NCI-H2029 (cell line): Measurements from ENCODE around the gene C1orf35.
A peak's percentile ranks its signal among the peaks of the same experiment; 100 is the strongest.
"Not testable (repeated sequence)": the region's sequence is repeated elsewhere in the genome, so short reads cannot be mapped to it uniquely, and the experiment has no call there.

ENCODE experiments used
- DNase-seq: peaks from one replicate; lab custom pipeline; 2025; lab: John Stamatoyannopoulos, UW

The C1orf35 gene

DNA sequence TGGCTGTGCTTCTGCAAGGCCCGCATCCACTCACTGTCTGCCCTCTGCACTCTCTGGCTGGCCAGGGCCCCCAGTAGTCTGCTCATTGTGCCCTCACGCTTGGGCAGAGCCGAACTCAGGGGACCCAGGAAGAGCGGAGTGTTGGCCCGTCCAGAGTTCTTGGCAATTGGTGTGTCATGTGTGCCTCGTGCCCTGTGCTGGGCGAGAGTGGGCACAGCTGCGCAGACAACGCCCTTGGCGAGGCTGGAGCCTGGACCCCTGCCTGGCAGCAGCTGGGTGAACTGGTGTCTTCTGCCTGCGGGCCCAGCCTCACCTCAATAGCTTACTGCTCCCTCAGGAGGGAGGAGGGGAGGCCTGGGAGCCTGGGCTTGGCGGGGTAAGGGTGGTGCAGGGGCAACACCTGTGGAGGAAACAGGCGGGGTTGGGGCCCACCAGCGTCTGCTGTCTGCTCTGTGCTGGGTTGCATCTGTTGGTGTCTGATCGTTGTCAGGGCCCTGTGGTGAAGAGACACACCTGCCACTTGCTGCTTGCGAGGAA is 39.1 kb upstream of the C1orf35 start:
- DNase-seq, result no peak

DNA sequence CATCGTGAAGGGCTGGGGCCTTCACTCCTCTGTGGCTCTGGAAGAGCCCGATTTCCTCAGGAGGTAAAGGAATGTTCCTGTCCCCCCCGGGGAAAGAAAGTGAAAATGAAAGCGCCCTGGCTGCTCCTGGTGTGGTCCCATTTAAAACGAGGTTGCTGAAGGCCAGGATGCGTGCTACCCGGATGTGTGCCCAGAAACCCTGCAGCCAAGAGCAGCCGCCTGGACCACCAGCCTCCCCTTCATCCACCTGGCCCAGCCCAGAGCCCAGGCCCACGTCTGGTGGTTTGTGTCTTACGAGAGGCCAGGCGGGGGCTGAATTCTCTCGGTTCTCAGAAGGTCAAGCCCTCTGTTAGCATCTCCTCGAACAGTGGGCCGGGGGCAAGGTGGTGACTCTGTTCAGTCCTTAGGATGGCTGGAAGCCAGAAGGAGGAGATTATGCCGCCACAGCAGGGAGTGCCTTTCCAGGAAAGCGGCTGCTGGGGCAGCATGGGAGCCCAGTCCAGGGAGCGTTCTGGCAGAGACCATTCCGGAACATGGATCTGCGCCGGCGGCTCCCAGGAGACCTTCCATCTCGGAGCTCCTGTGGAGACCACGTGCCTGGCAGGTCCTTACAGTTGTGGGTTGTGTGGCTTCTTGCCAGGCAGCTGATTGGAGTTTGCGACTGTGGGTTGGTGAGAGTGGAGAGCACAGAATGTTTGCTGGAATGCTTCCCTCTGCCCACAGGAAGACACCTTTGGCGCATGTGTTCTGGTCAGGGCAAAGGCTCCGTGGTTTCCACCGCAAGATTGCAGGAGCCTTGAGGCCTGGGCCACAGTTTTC is 38.3 kb upstream of the C1orf35 start:
- DNase-seq, result no peak

DNA sequence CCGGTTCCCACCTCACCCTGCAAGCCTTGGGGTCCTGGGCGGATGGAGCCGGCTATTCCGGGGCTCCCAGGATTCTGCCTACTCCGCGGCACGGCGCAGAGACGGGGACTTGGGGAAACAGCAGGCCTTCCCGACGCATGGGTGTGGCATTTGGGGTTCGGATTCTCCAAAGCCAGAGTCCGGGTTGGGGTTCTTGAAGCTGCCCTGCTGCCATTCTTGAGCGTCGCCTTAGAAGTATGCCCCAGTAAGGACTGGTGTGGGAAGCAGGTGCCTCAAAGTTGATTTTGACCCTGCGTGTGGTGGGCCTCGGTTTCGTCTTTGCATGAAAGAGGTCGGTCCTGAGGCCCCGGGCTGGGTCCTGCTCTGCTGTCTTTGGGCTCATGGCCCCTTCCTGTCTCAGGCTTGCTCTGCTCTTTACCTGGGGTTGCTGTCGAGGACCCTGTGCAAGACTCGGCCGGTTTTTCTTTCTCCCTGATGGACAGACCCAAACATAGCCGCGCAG is 37.6 kb upstream of the C1orf35 start:
- no peak for DNase-seq

DNA sequence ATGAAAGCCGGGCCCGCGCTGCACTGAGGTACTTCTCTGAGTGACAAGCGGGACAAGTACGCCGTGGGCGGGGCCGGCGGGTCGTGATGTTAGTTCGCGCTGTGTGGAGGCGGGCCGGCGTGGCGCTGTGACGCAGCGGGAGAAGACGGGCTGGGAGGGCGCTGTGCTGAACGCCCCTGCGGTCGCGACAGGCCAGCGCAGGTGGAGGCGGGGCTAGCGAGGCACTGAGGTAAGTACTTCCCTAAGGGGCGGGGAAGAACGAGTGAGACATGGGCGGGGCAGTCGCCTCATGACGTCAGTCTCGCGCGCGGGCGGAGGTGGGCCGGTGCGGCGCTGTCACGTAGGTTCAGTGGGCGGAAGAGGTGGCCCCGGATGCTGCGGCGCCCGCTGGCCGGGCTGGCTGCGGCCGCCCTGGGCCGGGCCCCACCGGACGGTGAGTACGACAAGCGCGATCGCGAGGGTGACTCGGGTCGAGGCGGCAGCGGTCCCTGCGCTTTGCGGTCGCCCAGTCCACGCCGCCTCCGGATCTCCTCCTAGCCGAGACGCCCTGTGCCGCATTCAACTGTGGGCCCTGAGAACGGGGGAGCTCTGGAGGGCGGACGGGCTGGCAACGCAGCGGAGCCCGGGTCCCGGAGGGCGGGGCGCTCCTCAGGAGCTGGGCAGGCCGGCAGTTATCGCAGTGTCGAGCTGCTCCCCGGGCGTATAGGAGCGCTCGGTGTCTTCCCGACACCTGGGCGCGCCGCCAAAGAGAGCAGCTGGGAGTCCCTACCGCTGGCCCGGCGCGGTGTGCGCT is 37.0 kb upstream of the C1orf35 start, which contains the start of gene GUK1:
GUK1 (plus strand) TSS at position 349 of the 793 bp plus-strand sequence; CDS start at position 373, 24 bp downstream.
- peak; percentile 97 for DNase-seq

DNA sequence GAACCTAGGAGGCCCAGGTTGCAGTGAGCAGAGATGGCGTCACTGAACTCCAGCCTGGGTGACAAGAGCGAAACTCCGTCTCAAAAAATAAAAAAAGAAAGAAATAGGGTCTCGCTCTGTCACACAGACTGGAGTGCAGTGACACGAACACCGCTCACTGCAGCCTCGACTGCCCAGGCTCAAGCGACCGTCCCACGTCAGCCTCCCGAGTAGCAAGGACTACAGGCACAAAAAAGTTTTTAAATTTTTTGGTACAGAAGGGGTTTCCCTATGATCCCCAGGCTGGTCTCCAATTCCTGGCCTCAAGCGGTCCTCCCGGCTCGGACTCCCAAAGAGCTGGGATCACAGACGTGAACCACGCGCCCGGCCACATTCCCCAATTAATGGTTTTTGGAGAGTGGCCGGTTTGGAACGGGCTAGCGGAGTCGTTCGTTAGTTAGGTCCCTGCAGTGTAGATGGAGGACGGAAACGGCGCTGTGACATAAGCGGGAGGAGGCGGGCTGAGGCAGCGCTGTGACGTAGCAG is 36.3 kb upstream of the C1orf35 start:
- no peak for DNase-seq

DNA sequence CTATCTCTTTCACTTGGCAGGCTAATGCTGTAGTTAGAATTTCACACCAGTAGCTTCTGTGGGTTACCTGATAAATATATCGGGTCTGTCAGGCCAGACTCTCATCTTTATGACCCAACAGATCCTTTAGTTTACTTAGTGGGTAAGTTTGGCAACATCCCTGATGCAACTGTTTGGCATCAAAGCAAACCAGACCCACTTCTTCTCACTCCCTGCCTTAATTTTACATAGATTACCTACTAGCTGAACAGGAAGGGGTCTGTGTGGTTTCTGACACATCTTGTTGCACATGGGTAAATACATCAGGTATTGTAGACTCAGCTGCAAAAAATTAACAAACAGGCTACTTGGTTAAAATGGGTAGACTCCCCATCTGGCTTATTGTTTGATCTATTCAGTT is 33.8 kb upstream of the C1orf35 start:
- DNase-seq, result no peak

DNA sequence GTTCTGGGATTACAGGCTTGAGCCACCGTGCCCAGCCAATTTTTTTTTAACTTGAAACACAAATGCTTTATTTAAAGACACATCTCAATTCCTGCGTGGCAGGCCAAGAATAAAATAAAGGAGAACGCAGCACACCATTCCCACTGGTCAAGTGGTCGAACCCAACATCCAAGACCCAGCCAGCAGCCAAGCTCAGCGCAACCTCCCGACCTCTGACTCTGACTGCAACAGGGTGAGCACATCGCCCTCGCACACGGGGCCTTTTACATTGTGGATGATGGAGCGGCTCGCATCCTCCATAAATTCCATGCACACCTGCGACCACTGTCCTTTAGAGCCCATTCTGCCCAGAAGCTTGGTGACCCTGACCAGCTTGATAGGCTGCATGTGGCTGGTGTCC is 31.5 kb upstream of the C1orf35 start:
- no peak for DNase-seq

DNA sequence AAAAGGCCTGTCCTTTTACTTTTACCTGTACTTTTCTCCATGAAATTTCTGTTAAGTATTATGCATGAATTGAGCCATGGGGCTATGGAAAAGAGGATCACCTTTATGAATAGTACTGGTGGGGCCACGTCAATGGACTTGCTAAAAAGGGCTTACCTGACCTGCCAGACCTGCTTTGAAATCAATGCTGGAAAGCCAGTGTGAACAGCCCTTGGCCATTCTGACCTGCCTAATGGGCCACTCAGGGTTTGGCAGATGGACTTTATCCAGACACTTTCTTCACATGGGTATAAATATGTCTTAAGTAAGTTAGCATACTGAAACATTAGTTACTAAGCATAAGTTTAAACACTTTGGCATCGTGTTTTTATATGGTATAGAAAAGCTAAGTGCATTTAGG is 28.6 kb upstream of the C1orf35 start:
- no peak for DNase-seq

DNA sequence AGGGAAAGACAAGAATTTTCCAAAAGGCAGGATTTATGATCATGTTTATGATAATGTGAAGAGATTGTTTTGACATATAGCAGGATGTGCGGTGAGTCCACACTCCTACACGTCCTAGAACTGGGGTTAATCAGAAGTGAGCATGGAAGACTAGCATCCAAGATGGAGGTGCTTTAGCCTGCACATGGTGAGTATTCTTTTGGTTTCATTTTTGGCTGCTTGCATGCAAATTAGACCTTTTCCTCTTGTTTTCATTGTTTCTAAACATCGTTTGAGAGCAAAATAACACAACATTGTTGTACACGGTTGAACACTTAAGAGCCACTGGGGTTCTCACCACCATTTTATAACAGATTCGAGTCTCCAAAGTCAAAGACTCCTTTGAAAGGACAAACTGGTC is 22.1 kb upstream of the C1orf35 start:
- DNase-seq, result no peak

DNA sequence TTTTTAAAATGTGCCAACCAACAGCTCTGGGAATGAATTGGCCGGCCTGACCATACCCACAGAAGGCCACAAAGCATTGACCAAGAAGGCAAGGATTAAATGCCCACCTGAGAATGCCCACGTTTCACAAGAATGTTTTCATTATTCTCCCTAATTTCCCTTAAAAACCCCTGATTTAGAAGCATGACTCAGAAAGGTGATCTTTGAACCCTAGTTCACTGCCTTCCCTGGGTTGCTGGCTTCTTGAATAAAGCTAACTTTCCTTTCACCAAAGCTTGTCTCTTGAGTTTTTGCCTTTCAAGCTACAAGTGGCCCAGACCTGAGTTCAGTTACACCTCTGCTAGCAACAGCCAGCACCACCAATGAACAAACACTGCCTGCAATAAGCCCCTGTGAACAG is 20.4 kb upstream of the C1orf35 start:
- DNase-seq, result no peak

DNA sequence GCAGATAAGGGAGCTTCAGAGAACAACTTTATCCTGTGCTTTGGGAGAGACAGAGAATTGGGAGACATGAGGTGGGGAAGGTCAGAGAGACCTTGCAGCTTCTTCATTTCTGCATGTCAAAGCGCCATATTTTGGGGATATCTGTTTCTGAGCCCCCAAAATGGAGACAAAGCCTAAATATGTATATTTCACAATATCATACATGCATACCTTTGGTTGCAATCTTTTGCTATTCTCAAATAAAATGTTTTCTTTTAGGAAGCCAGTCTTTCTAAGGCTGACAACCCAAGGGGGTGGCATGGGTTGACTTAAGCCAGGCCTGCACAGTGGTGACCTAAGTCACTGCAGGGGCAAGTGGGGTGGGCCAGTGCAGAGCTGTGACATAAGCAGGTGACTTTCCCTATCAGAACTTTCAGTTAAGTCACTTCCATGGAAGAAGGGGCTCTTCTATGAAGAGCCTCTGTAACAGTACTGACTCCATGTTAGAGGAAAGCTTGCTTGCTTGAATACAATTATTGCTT is 19.9 kb upstream of the C1orf35 start:
- no peak for DNase-seq

DNA sequence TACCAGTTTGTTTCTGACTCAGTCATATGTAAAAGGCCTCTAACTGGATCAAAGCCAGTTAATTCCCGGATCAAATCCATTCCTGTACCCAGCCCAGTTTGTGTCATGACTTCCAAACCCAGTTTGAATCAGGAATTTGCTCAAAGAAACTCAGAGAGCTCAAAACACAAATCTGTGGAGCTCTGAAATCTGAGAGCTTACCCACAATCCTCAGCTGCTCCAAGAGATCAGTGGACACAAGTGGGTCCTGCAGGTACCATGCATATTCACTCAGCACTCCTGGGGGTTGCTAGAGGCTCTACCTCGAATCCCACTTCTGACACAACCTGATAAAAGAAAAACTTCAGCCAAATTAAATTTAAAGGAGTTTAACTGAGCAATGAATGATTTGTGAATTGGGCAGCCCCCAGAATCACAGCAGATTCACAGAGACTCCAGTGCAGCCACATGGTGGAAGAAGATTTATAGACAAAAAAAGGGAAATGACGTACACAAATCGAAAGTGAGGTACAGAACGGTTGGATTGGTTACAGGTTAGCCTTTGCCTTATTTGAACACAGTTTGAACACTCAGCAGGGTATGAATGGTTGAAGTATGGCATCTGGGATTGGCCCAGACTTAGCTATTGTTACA is 17.8 kb upstream of the C1orf35 start:
- DNase-seq, result no peak

DNA sequence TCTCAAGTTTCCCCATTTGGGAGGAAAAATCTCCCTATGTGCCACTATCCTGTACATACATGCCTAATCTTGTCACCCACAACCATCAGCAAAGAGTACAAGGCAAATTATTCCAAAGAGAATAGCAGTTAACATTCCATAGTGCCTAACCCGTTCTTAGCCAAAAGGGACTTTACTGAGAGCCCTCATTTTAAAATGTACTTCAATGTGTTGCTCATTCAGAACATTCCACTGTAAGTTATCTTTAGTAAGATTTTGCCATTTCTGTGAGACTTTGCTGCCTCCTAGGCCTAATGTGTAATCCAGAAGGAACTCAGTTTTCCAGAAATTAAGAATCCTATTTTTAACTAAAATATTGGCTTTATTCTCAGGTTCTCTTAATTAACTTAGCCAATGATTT is 17.2 kb upstream of the C1orf35 start:
- no peak for DNase-seq

DNA sequence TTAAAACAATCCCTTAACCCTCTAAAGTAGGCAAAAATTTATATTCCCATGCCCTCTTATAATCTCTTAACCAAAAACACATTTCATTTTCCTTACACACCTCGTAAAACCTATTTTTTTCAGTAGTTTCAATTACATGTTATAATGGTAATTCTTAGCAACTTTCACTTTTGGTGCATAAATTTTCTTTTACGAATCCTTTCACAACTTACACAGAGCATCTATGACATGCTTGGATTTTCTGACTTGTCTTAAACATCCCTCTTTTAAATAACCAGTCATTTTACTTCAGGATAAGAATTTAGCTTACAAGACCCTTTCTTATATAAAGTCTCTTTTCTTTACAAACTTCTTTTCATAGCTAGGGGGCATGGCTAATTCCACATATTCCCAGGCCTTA is 14.9 kb upstream of the C1orf35 start:
- no peak for DNase-seq

DNA sequence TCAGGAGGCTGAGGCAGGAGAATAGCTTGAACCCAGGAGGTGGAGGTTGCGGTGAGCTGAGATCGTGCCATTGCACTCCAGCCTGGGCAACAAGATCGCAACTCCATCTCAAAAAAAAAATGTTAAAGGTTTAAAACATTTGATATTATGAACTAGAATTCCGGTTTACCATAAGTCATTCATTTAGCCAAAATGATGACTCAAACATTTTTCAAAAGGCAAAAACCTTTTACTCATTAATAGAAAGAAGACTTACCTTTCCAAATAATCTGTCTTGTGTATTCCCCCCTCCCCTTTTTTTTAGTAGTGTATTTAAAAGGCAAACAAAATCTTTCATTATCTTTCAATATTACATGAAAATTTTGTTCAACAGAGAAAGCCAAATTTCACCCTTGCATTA is 14.2 kb upstream of the C1orf35 start:
- no peak for DNase-seq

DNA sequence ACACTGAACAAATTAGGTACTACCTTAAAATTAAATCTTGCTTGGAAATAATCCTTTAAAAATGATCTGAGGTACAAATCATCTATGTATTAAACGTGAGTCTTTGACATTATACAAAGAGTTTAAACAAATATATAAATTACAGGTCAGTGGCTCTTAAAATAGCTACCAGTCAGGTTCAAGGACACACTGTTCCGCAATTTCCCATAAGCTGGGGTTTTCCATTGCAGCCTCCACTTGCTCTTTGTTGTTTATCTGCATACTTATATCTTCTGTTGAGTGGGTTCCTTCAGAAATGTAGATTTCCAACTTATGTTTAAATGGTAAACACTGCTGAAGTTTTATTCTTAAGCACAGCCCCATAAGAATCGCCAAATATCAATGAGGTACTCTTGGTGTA is 11.7 kb upstream of the C1orf35 start:
- DNase-seq, result no peak

DNA sequence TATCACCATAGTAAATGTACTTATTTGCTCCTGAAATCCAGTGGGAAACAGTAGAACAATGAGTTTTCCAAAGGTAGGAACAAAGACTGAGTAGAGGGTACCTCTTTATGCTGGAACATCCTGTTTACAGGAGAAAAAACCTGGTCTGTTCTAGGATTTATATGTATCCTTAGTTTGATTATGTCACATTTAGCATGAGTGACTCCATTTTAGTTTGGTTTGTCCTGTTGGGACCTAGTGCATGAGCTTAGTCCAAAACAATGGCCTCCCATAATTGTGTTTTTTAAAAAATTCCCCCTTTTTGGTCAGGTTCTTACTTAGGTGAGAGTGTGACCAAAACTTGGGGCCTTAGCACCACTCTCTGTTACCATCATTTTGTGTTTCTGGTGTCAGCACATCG is 9.5 kb upstream of the C1orf35 start:
- no peak for DNase-seq

DNA sequence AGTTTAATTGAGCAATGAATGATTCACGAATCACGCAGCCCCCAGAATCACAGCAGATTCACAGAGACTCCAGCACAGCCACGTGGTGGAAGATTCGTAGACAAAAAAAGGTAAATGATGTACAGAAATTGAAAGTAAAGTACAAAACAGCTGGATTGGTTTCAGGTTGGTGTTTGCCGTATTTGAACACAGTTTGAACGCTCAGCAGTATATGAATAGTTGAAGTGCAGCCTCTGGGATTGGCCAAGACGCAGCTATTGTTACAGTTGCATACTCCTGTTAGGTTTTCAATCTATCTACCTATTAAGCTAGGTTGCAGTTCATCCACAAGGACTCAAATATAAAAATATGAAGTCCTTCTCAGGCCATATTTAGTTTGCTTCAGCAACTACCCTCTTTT is 9.0 kb upstream of the C1orf35 start:
- no peak for DNase-seq

DNA sequence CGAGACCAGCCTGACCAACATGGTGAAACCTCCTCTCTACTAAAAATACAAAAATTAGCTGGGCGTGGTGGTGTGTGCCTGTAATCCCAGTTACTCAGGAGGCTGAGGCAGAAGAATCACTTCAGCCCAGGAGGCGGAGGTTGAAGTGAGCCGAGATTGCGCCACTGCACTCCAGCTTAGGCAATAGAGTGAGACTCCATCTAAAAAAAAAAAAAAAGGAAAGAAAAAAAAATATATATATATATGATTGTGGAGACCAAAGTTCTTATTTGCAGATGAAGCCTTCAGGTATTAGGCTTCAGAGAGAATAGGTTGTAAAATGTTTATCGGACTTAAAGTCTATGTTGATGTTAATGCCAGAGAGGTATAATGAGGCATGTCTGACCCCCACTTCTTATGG is 8.2 kb upstream of the C1orf35 start:
- DNase-seq, result not testable (repeated sequence)

DNA sequence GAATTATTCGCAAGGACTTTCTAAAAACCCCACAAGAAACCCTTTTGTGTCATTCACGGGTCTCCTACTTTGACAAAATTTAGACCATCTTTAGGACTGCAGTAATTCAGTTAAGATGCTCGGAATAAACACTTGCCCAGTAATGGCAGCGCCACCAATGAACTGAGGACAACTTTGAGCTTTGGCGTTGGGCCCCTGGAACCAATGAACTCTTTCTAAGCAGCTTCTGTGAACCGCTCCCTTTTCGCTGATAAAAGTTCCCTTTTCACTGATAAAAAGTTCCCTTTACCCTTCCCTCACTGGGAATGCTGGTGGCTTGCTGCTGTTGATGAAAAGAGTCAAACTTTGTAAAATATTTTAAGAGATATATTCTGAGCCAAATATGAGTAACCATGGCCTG is 7.4 kb upstream of the C1orf35 start:
- no peak for DNase-seq

DNA sequence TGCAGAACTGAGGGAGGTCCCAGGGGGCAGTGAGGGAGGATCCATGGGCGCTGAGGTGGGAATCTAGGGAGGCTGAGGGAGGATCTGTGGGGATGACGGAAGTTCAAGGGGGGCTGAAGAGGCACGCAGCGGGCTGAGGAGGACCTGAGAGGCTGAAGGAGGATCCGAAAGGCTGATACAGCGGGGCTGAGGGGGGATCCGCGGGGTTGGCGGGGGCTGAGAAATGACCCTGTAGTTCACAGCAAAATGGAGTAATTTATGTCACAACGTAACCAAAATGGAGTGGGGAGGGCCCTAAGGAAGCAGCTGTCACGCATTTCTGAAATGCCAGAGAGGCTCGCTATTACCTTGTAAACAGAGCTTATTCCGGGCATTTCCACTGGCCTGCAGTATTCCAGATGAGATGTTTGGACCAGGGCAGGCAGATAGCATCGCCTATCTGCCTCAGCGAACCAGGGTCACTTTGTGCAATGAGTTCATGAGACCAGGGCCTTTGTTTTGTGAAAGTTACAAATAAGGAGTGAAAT is 6.9 kb upstream of the C1orf35 start:
- DNase-seq, result no peak
